B cell (primary cell): ENCODE measurements around the gene LDHA. TPM values are rescaled to one million over a fixed set of nuclear protein-coding genes. Genes with fewer than 3 reads are reported as not detected.

Source experiments
- ATAC-seq: fragments of 200-7000 bp; cut with Tn5 transposase; one replicate; pipeline ENCODE4 v1.10.0; 2021; ENCODE audit warnings: low read depth, mild to moderate bottlenecking, moderate number of reproducible peaks, moderate library complexity
- CTCF ChIA-PET: fragments of 350-600 bp; sonication (Branson Sonifier 250); formaldehyde crosslinking; loops from one replicate; lab custom pipeline; 2021; ENCODE audit warnings: antibody characterized with exemption, inconsistent platforms; lab: Charles Lee
- POLR2A ChIA-PET: fragments of 350-600 bp; sonication (Branson Sonifier 250); formaldehyde crosslinking; loops from one replicate; lab custom pipeline; 2021; ENCODE audit warnings: antibody characterized with exemption; lab: Charles Lee
- DNase-seq: peaks from one replicate; pipeline ENCODE4 v3.0.0; 2013
- H2AFZ ChIP-seq: 2 replicates; pipeline ENCODE4 v1.6.1; 2012; ENCODE audit warnings: mild to moderate bottlenecking, low read depth, low read length; ENCODE audit not compliant: insufficient read depth, poor library complexity, severe bottlenecking
- H3K27ac ChIP-seq, 2 donors: 1 replicate in 1 of 2; 2 replicates in 1 of 2; pipeline ENCODE4 v1.5.1; 2012 to 2013; ENCODE audit warnings: low read length in 2 of 2, mild to moderate bottlenecking in 2 of 2, moderate library complexity in 1 of 2
- H3K27me3 ChIP-seq, 4 experiments: fragments of 200-600 bp in 1 of 4; sonication (generic) in 1 of 4; replicated peaks in 1 of 4; 1 replicate in 2 of 4; 2 replicates in 2 of 4; pipeline versions ENCODE4 v1.6.1 to v1.7.0; 2013 to 2016; ENCODE audit warnings: low read length in 3 of 4, mild to moderate bottlenecking in 2 of 4, mixed read lengths in 1 of 4, moderate library complexity in 1 of 4; ENCODE audit not compliant: insufficient read depth in 4 of 4, control insufficient read depth in 3 of 4; ENCODE audit errors: control extremely low read depth in 1 of 4
- H3K36me3 ChIP-seq, 2 experiments: replicated peaks in 1 of 2; 1 replicate in 1 of 2; 2 replicates in 1 of 2; pipeline versions ENCODE4 v1.6.1 to v1.7.1; 2013; ENCODE audit warnings: low read length in 1 of 2; ENCODE audit not compliant: insufficient read depth in 2 of 2, control insufficient read depth in 1 of 2; ENCODE audit errors: control extremely low read depth in 1 of 2, extremely low read depth in 1 of 2
- H3K4me1 ChIP-seq, 2 donors: fragments of 200-600 bp in 1 of 2; sonication (generic) in 1 of 2; 1 replicate in 1 of 2; 2 replicates in 1 of 2; pipeline versions ENCODE4 v1.5.1 to v1.6.1; 2013 to 2017; ENCODE audit warnings: low read length in 2 of 2; ENCODE audit not compliant: control insufficient read depth in 2 of 2, insufficient read depth in 2 of 2
- H3K4me2 ChIP-seq: replicated peaks from 2 replicates; pipeline ENCODE3; 2012; ENCODE audit warnings: mild to moderate bottlenecking, low read depth, low read length; ENCODE audit not compliant: poor library complexity, severe bottlenecking
- H3K4me3 ChIP-seq, 5 experiments: fragments of 200-600 bp in 1 of 5; sonication (generic) in 1 of 5; 1 replicate in 3 of 5; 2 replicates in 2 of 5; pipeline versions ENCODE4 v1.5.1 to v1.7.0; 2011 to 2016; ENCODE audit warnings: low read length in 4 of 5, mild to moderate bottlenecking in 4 of 5, low read depth in 2 of 5, control low read depth in 1 of 5, moderate library complexity in 1 of 5; ENCODE audit not compliant: insufficient read depth in 1 of 5; ENCODE audit errors: control extremely low read depth in 1 of 5, extremely low read depth in 1 of 5
- H3K79me2 ChIP-seq: fragments of 200-600 bp; sonication (generic); one replicate; pipeline ENCODE4 v1.6.0; 2016; ENCODE audit warnings: low read length; ENCODE audit not compliant: control insufficient read depth, insufficient read depth
- H3K9ac ChIP-seq: fragments of 200-600 bp; sonication (generic); 2 replicates; pipeline ENCODE4 v1.6.1; 2017; ENCODE audit warnings: mild to moderate bottlenecking, low read length, moderate library complexity
- H3K9me3 ChIP-seq, 3 donors: one replicate each; pipeline versions ENCODE4 v1.6.1 to v1.7.1; 2013; ENCODE audit warnings: low read length in 2 of 3; ENCODE audit not compliant: control insufficient read depth in 2 of 3, insufficient read depth in 1 of 3; ENCODE audit errors: control extremely low read depth in 1 of 3
- H4K20me1 ChIP-seq: 2 replicates; pipeline ENCODE4 v1.6.0; 2012; ENCODE audit warnings: mild to moderate bottlenecking, low read length; ENCODE audit not compliant: insufficient read depth, control insufficient read depth, poor library complexity, severe bottlenecking
- H3K27ac Mint-ChIP-seq: one replicate; pipeline ENCODE4 v1.8.0; 2021; ENCODE audit warnings: mixed read lengths
- H3K27me3 Mint-ChIP-seq: one replicate; pipeline ENCODE4 v1.8.0; 2021; ENCODE audit warnings: mixed read lengths
- H3K4me1 Mint-ChIP-seq: one replicate; pipeline ENCODE4 v1.8.0; 2021; ENCODE audit warnings: mixed read lengths
- H3K4me3 Mint-ChIP-seq: one replicate; pipeline ENCODE4 v1.8.0; 2021; ENCODE audit warnings: mixed read lengths
- H3K9me3 Mint-ChIP-seq: one replicate; pipeline ENCODE4 v1.8.0; 2022; ENCODE audit warnings: mixed read lengths; ENCODE audit not compliant: insufficient read depth
- EZH2 ChIP-seq: IDR thresholded peaks from 2 replicates; pipeline ENCODE4 v1.6.1; 2012; ENCODE audit warnings: borderline replicate concordance, low read depth, mild to moderate bottlenecking, moderate library complexity, low read length; ENCODE audit not compliant: insufficient read depth, poor library complexity, severe bottlenecking
- WGBS: methylation state at CpG from one replicate; pipeline ENCODE4 v1.1.5; 2013; ENCODE audit warnings: missing lambda C conversion rate; ENCODE audit not compliant: insufficient coverage; 5-methylcytosine and 5-hydroxymethylcytosine counted together
- intact Hi-C: fragments of 100-400 bp; cut with micrococcal nuclease; formaldehyde crosslinking; loops from one replicate; pipeline ENCODE4 v1.10.0; 2022
- polyA plus RNA-seq: library from polyadenylated mRNA; depleted of rRNA; stranded (reverse); fragments of >200 nt; gene quantifications from 2 replicates; pipeline ENCODE4 v1.2.3, GENCODE V29; 2012
- small RNA-seq: library from RNA; depleted of rRNA; stranded (forward); fragments of <200 nt; gene quantifications from one replicate; pipeline ENCODE3, GENCODE V24; 2012; ENCODE audit warnings: low replicate concordance, low read depth; ENCODE audit not compliant: insufficient read length
- total RNA-seq, 2 donors: library from RNA; stranded (reverse); fragments of 120-200 nt in 1 of 2; gene quantifications; 1 replicate in 1 of 2; 2 replicates in 1 of 2; pipeline versions ENCODE4 v1.2.3 to v1.2.4, GENCODE V29; 2013 to 2022
- TF ChIP-seq, protein P1 (sequence below): fragments of 200-600 bp; IDR thresholded peaks from one replicate; pipeline ENCODE4 v1.8.0; 2022; ENCODE audit warnings: antibody characterized with exemption, mild to moderate bottlenecking

The LDHA gene
- total and polyA plus RNA-seq, 2 donors (not counting 1 experiment from before 2014, with no cell fraction given), result 91.2 to 113 TPM

DNA sequence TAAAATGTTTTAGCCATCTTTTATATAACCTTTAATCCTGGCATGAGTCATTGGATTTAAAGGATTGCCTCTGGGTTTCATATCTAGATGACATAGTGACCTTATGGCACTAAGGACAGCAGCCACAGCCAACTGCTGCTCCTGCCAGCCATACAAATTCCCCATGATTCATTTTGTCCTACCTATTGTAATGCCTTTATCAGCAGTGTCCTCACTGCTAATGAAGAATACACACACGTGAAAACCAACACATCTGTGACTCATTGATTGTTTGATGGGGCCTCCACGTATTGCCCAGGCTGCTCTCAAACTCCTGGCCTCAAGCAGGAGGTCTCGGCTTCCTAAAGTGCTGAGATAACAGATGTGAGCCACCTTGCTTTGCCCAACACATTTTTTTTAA is 63.1 kb downstream of the LDHA start:
- Mint-ChIP-seq H3K27ac (no peak overlapping the region), H3K9me3 (no peaks in the 10 kb centered on the region), H3K4me1 (no peaks in the 10 kb centered on the region), H3K27me3 (peaks cover 12% of the 10 kb centered on the region), H3K4me3 (no peak overlapping the region)
- no peak for ATAC-seq
- TF ChIP-seq EZH2, result no peak
- TF ChIP-seq, protein P1, sequence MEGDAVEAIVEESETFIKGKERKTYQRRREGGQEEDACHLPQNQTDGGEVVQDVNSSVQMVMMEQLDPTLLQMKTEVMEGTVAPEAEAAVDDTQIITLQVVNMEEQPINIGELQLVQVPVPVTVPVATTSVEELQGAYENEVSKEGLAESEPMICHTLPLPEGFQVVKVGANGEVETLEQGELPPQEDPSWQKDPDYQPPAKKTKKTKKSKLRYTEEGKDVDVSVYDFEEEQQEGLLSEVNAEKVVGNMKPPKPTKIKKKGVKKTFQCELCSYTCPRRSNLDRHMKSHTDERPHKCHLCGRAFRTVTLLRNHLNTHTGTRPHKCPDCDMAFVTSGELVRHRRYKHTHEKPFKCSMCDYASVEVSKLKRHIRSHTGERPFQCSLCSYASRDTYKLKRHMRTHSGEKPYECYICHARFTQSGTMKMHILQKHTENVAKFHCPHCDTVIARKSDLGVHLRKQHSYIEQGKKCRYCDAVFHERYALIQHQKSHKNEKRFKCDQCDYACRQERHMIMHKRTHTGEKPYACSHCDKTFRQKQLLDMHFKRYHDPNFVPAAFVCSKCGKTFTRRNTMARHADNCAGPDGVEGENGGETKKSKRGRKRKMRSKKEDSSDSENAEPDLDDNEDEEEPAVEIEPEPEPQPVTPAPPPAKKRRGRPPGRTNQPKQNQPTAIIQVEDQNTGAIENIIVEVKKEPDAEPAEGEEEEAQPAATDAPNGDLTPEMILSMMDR, result no peak
- no peak for DNase-seq
- no peak overlapping the region for H3K4me2 ChIP-seq
- H3K4me3 ChIP-seq, result no peak overlapping the region
- intact Hi-C loops, result no loop called here
- WGBS, result 68% methylated on average over 2 of the region's 3 CpGs
- no peaks in the 10 kb centered on the region for H4K20me1 ChIP-seq
- ChIA-PET POLR2A (no interaction called here), CTCF (no interaction called here)
- no peaks in the 10 kb centered on the region for H3K4me1 ChIP-seq
- no peak overlapping the region for H3K9ac ChIP-seq
- H2AFZ ChIP-seq, result no peak overlapping the region
- no peaks in the 10 kb centered on the region for H3K36me3 ChIP-seq
- no peaks in the 10 kb centered on the region for H3K79me2 ChIP-seq
- no peak overlapping the region for H3K27ac ChIP-seq
- no peaks in the 10 kb centered on the region for H3K27me3 ChIP-seq
- H3K9me3 ChIP-seq, result peaks cover 0 to 6% (median 0%) of the 10 kb centered on the region in 3 donors

Small RNA genes within 50 kb of the gene (small RNA-seq; reads per million reads assigned to genes)
- not detected for gene MIR3159

Other genes with a start within 250 kb of the LDHA start
- not detected in 2 replicates for gene MRGPRX4, start 221.7 kb upstream of the LDHA start, total RNA-seq
- gene MRGPRX4, start 221.7 kb upstream of the LDHA start, polyA plus RNA-seq, result 0.12 TPM in 1 of 2 replicates, not detected in the other
- not detected in 2 replicates for gene SAA4, start 157.8 kb upstream of the LDHA start, total RNA-seq
- gene SAA4, start 157.8 kb upstream of the LDHA start, polyA plus RNA-seq, result not detected in 2 replicates
- gene SAA2, start 145.9 kb upstream of the LDHA start, total RNA-seq, result not detected in 2 replicates
- gene SAA2, start 145.9 kb upstream of the LDHA start, polyA plus RNA-seq, result not detected in 2 replicates
- not detected in 2 replicates for gene SAA1, start 128.3 kb upstream of the LDHA start, total RNA-seq
- not detected in 2 replicates for gene SAA1, start 128.3 kb upstream of the LDHA start, polyA plus RNA-seq
- gene HPS5, start 72.4 kb upstream of the LDHA start, total RNA-seq, result 31.3 and 38.4 TPM in 2 replicates
- gene HPS5, start 72.4 kb upstream of the LDHA start, polyA plus RNA-seq, result 15.2 and 16.5 TPM in 2 replicates
- gene GTF2H1, start 72.0 kb upstream of the LDHA start, total RNA-seq, result 71.9 and 74.7 TPM in 2 replicates
- gene GTF2H1, start 72.0 kb upstream of the LDHA start, polyA plus RNA-seq, result 42.0 and 43.7 TPM in 2 replicates
- gene LDHC, start 17.8 kb downstream of the LDHA start, total RNA-seq, result not detected in 2 replicates
- gene LDHC, start 17.8 kb downstream of the LDHA start, polyA plus RNA-seq, result 0.31 TPM in 1 of 2 replicates, not detected in the other
- 0.27 TPM in 1 of 2 replicates, not detected in the other for gene LDHAL6A, start 61.3 kb downstream of the LDHA start, total RNA-seq
- gene LDHAL6A, start 61.3 kb downstream of the LDHA start, polyA plus RNA-seq, result 0.12 TPM in 1 of 2 replicates, not detected in the other
- 49.6 and 50.9 TPM in 2 replicates for gene TSG101, start 132.4 kb downstream of the LDHA start, total RNA-seq
- 56.5 and 57.0 TPM in 2 replicates for gene TSG101, start 132.4 kb downstream of the LDHA start, polyA plus RNA-seq
- gene UEVLD, start 194.2 kb downstream of the LDHA start, total RNA-seq, result 12.4 and 12.8 TPM in 2 replicates
- gene UEVLD, start 194.2 kb downstream of the LDHA start, polyA plus RNA-seq, result 3.8 and 6.3 TPM in 2 replicates
- gene MISFA, start 205.2 kb downstream of the LDHA start, total RNA-seq, result 1.2 and 3.2 TPM in 2 replicates
- gene MISFA, start 205.2 kb downstream of the LDHA start, polyA plus RNA-seq, result not detected in 2 replicates
- gene SPTY2D1, start 239.8 kb downstream of the LDHA start, total RNA-seq, result 16.5 and 17.8 TPM in 2 replicates
- 4.7 and 10.9 TPM in 2 replicates for gene SPTY2D1, start 239.8 kb downstream of the LDHA start, polyA plus RNA-seq